ENCODE measurements around the gene KIFAP3. TPM values are rescaled to one million over a fixed set of nuclear protein-coding genes. Genes with fewer than 3 reads are reported as not detected.

KIFAP3 gene
- total RNA-seq, 1 experiment from 2014 or later, result 20.0 TPM

DNA sequence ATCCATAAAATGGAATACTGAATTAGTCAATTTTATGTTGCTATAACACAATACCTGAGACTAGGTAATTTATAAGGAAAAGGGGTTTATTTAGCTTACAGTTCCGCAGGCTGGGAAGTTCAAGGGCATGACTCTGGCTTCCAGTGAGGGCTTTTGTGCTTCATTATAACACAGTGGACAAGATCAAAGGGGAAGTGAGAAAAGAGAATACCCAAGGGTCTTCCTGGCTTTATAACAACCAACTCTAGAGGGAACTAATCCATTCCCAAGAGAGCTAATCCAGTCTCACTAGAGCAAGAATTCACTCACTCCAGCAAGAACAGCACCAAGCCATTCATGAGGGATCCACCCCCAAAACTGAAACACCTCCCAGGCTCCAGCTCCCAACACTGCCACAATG is 3.1 kb downstream of the KIFAP3 start:
- Histone ChIP-seq H3K27me3 (ENCODE audit: control insufficient read depth, insufficient read depth, low read length) (no peaks in the 10 kb centered on the region), H3K4me1 (ENCODE audit: control insufficient read depth, insufficient read depth, low read length) (peaks cover 10% of the 10 kb centered on the region), H3K4me3 (ENCODE audit: low read depth in 2 of 2, low read length in 2 of 2) (no peak overlapping the region), H3K36me3 (ENCODE audit: control insufficient read depth, insufficient read depth, low read length) (no peaks in the 10 kb centered on the region; the same call in 1 of the 2 replicates), H3K9me3 (ENCODE audit: control insufficient read depth, insufficient read depth, low read depth, low read length) (no peaks in the 10 kb centered on the region), H3K27ac (ENCODE audit: low read length) (no peak overlapping the region)
- ChIA-PET CTCF (no interaction called here), POLR2A (no interaction called here)
- intact Hi-C loops (cut with micrococcal nuclease; ENCODE audit: unreplicated experiment) (loop anchor here (10.0 kb wide), 1 partner anchor 147 kb away; no protein-coding TSS in a partner anchor), in situ Hi-C loops (cut with HindIII; ENCODE audit: low pct_unique_long_range_greater_than_20kb, low sequenced_read_pairs) (no loop called here)
- DNase-seq (ENCODE audit: low read depth, low spot score) (no peak), ATAC-seq (no peak)
- BruUV-seq (replicated peaks), result no TSS peak
- TF ChIP-seq TCF7L2 (IDR thresholded peaks at IDR 0.05; ENCODE audit: low read depth, low read length) (no peak), SIN3A (IDR thresholded peaks at IDR 0.05; ENCODE audit: borderline replicate concordance, insufficient read depth, low read depth, low read length) (no peak), POLR2AphosphoS5 (IDR thresholded peaks at IDR 0.05; ENCODE audit: low read depth, low read length) (no peak), CTCF (IDR thresholded peaks at IDR 0.05) (no peak)
- TF ChIP-seq, protein P1, sequence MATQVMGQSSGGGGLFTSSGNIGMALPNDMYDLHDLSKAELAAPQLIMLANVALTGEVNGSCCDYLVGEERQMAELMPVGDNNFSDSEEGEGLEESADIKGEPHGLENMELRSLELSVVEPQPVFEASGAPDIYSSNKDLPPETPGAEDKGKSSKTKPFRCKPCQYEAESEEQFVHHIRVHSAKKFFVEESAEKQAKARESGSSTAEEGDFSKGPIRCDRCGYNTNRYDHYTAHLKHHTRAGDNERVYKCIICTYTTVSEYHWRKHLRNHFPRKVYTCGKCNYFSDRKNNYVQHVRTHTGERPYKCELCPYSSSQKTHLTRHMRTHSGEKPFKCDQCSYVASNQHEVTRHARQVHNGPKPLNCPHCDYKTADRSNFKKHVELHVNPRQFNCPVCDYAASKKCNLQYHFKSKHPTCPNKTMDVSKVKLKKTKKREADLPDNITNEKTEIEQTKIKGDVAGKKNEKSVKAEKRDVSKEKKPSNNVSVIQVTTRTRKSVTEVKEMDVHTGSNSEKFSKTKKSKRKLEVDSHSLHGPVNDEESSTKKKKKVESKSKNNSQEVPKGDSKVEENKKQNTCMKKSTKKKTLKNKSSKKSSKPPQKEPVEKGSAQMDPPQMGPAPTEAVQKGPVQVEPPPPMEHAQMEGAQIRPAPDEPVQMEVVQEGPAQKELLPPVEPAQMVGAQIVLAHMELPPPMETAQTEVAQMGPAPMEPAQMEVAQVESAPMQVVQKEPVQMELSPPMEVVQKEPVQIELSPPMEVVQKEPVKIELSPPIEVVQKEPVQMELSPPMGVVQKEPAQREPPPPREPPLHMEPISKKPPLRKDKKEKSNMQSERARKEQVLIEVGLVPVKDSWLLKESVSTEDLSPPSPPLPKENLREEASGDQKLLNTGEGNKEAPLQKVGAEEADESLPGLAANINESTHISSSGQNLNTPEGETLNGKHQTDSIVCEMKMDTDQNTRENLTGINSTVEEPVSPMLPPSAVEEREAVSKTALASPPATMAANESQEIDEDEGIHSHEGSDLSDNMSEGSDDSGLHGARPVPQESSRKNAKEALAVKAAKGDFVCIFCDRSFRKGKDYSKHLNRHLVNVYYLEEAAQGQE (IDR thresholded peaks at IDR 0.05; ENCODE audit: insufficient read depth in 1 of 2, low read depth in 2 of 2, low read length in 1 of 2), result no peak

DNA sequence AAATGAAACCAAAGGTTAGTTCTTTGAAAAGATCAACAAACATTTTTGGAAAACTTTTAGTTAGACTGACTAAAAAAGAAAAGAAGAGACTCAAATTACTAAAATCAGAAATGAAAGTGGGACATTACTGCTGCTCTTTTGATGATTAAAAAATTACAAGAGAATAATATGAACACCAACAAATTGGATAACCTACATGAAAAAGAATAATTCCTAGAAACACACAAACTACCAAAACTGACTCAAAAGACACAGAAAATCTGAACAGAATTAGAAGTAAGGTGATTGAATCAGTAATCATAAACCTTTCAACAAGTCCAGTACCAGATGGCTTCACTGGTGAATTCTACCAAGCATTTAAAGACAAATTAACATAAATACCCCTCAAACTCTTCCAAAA is 5.6 kb downstream of the KIFAP3 start:
- no peak for ATAC-seq
- in situ Hi-C loops (cut with HindIII; ENCODE audit: low pct_unique_long_range_greater_than_20kb, low sequenced_read_pairs) (no loop called here), intact Hi-C loops (cut with micrococcal nuclease; ENCODE audit: unreplicated experiment) (no loop called here)
- DNase-seq (ENCODE audit: low read depth, low spot score), result no peak
- BruUV-seq (replicated peaks), result no TSS peak
- no peaks in the 10 kb centered on the region for H3K9me3 ChIP-seq (ENCODE audit: control insufficient read depth, insufficient read depth, low read depth, low read length)
- 0 out of 2 replicates have a peak, but pooled peaks cover 3% of the 10 kb centered on the region for H3K4me1 ChIP-seq (ENCODE audit: control insufficient read depth, insufficient read depth, low read length)
- H3K27me3 ChIP-seq (ENCODE audit: control insufficient read depth, insufficient read depth, low read length), result no peaks in the 10 kb centered on the region
- no peak overlapping the region for H3K27ac ChIP-seq (ENCODE audit: low read length)
- no peak for TF ChIP-seq POLR2AphosphoS5 (IDR thresholded peaks at IDR 0.05; ENCODE audit: low read depth, low read length)
- TF ChIP-seq TCF7L2 (IDR thresholded peaks at IDR 0.05; ENCODE audit: low read depth, low read length), result no peak
- no peak for TF ChIP-seq CTCF (IDR thresholded peaks at IDR 0.05)
- TF ChIP-seq, protein P1 (IDR thresholded peaks at IDR 0.05; ENCODE audit: insufficient read depth in 1 of 2, low read depth in 2 of 2, low read length in 1 of 2), result no peak
- no peak for TF ChIP-seq SIN3A (IDR thresholded peaks at IDR 0.05; ENCODE audit: borderline replicate concordance, insufficient read depth, low read depth, low read length)
- no peak overlapping the region for H3K4me3 ChIP-seq (ENCODE audit: low read depth in 2 of 2, low read length in 2 of 2)
- ChIA-PET CTCF (no interaction called here), POLR2A (no interaction called here)
- H3K36me3 ChIP-seq (ENCODE audit: control insufficient read depth, insufficient read depth, low read length), result no peaks in the 10 kb centered on the region; the same call in 1 of the 2 replicates
